ENCODE data around the gene PADI1. TPM values are rescaled to one million over a fixed set of nuclear protein-coding genes. Genes with fewer than 3 reads are reported as not detected.

The PADI1 gene
- total and polyA plus RNA-seq, 8 donors = 0.37 to 98.2 TPM; not detected in 6

DNA sequence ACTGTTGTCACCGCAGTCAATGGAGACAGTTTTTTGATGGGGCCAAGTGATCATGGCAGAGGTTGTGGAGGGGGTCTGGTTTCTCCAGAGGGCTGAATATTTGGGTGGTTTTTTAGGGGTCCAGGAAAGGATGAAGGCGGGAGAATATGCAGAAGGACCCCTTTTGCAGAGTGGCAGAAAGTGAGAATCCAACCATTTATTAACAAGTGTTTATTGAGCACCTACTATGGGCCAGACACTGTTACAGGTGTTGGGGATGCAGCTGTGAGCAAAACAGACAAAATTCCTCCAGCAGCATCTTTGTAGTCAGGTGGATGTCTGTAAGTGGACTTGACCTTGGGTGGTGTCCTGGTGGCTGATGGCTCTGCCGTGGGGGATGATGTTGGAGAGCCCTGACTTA, 15.4 kb downstream of the PADI1 start:
- no peak for DNase-seq
- intact Hi-C loops (cut with DNase I; ENCODE audit: low total_unique reads) = no loop called here
- Histone ChIP-seq H3K9me3 (no peaks in the 10 kb centered on the region), H3K4me1 (no peaks in the 10 kb centered on the region), H3K4me3 (no peak overlapping the region), H3K27me3 (peaks cover 0 to 74% (median 11%) of the 10 kb centered on the region in 3 donors), H3K27ac (no peak overlapping the region), H3K36me3 (no peaks in the 10 kb centered on the region)
- 86 to 92% (median 88%) methylated on average over 3 of the region's 3 CpGs for WGBS, 5 donors
- TF ChIP-seq POLR2A (IDR thresholded peaks at IDR 0.05) = no peak
- TF ChIP-seq, protein P1, sequence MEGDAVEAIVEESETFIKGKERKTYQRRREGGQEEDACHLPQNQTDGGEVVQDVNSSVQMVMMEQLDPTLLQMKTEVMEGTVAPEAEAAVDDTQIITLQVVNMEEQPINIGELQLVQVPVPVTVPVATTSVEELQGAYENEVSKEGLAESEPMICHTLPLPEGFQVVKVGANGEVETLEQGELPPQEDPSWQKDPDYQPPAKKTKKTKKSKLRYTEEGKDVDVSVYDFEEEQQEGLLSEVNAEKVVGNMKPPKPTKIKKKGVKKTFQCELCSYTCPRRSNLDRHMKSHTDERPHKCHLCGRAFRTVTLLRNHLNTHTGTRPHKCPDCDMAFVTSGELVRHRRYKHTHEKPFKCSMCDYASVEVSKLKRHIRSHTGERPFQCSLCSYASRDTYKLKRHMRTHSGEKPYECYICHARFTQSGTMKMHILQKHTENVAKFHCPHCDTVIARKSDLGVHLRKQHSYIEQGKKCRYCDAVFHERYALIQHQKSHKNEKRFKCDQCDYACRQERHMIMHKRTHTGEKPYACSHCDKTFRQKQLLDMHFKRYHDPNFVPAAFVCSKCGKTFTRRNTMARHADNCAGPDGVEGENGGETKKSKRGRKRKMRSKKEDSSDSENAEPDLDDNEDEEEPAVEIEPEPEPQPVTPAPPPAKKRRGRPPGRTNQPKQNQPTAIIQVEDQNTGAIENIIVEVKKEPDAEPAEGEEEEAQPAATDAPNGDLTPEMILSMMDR (IDR thresholded peaks at IDR 0.05) = no peak
- TF ChIP-seq POLR2AphosphoS5 (IDR thresholded peaks at IDR 0.05) = no peak
- TF ChIP-seq EP300 (IDR thresholded peaks at IDR 0.05) = no peak

DNA sequence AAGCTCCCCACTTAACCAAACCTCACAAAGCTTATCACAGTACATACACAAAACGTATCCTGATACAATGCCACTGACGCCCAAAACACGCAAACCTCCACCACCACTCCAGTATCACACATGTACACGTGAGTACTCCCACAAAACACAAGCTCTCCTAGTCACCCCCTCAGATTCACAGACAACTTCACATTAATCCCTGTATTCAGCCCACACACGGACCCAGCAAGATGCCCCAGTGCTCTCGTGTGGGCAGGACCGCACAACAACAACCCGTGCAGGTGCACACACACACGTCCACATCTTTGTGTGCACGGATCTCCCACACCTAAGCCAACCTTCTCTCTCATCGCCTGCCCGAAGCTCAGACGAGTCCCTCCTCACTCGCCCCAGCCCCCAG, 17.6 kb downstream of the PADI1 start:
- no peak for DNase-seq
- 70 to 81% (median 76%) methylated on average over 14 of the region's 14 CpGs for WGBS, 5 donors
- TF ChIP-seq EP300 (IDR thresholded peaks at IDR 0.05) = no peak
- TF ChIP-seq, protein P1 (IDR thresholded peaks at IDR 0.05) = no peak
- TF ChIP-seq POLR2A (IDR thresholded peaks at IDR 0.05) = no peak
- TF ChIP-seq POLR2AphosphoS5 (IDR thresholded peaks at IDR 0.05) = no peak
- Histone ChIP-seq H3K4me3 (no peak overlapping the region), H3K27me3 (peaks cover 0 to 52% (median 6%) of the 10 kb centered on the region in 3 donors), H3K9me3 (no peaks in the 10 kb centered on the region), H3K4me1 (no peaks in the 10 kb centered on the region), H3K27ac (no peak overlapping the region), H3K36me3 (no peaks in the 10 kb centered on the region)
- intact Hi-C loops (cut with DNase I; ENCODE audit: low total_unique reads) = no loop called here

DNA sequence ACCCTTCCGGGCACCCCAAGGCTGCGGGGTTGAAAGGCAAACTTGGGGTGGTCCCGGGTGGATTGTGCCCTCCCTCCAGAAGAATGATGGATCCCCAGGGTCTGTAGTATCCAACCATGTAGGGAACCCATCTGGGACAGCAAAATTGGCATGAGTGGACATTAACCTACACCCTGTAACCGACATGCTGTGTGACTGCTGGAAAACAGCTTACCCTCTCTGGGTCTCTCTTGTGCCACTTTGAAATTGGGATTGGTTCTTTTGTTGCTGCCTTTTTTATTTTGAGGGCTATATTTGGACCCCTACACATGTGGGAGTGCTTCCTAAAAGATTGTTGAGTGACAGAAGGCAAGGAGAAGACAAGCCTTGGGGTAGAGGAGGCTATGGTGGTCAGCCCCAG, 19.5 kb downstream of the PADI1 start:
- WGBS, 5 donors = 77 to 94% (median 89%) methylated on average over 3 to 4 of the region's 4 CpGs
- Histone ChIP-seq H3K4me1 (peaks cover 0 to 4% (median 0%) of the 10 kb centered on the region in 4 donors), H3K27me3 (peaks cover 0 to 37% (median 0%) of the 10 kb centered on the region in 3 donors), H3K4me3 (no peak overlapping the region), H3K9me3 (no peaks in the 10 kb centered on the region), H3K27ac (no peak overlapping the region), H3K36me3 (no peaks in the 10 kb centered on the region)
- TF ChIP-seq EP300 (IDR thresholded peaks at IDR 0.05) (no peak), POLR2A (IDR thresholded peaks at IDR 0.05) (no peak), POLR2AphosphoS5 (IDR thresholded peaks at IDR 0.05) (no peak)
- TF ChIP-seq, protein P1 (IDR thresholded peaks at IDR 0.05) = no peak
- intact Hi-C loops (cut with DNase I; ENCODE audit: low total_unique reads) = no loop called here
- DNase-seq = no peak

DNA sequence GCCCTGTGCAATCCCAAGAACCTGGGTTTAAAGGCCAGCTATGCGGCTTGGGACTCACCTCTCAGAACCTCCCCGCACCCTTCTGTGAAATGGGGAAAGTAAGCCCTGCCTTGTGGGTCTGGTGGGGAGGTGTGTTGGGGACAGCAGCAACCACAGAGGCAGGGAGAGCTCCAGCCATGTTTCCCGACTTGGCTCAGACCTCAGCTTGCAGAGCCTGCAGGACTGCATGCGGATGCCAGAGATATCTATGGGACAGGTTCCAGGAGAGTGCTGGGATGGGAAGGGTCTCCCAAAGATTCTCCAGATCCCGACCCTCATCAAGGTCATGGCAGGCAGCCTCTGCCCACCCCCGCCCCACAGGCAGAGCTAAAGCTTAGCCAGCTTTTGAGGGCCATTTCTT, 20.2 kb downstream of the PADI1 start:
- no peak for TF ChIP-seq POLR2A (IDR thresholded peaks at IDR 0.05)
- TF ChIP-seq, protein P1 (IDR thresholded peaks at IDR 0.05) = no peak
- no peak for TF ChIP-seq POLR2AphosphoS5 (IDR thresholded peaks at IDR 0.05)
- no peak for TF ChIP-seq EP300 (IDR thresholded peaks at IDR 0.05)
- Histone ChIP-seq H3K9me3 (no peaks in the 10 kb centered on the region), H3K27ac (no peak overlapping the region), H3K4me3 (no peak overlapping the region), H3K27me3 (peaks cover 0 to 30% (median 0%) of the 10 kb centered on the region in 3 donors), H3K4me1 (peaks cover 0 to 4% (median 0%) of the 10 kb centered on the region in 4 donors), H3K36me3 (no peaks in the 10 kb centered on the region)
- intact Hi-C loops (cut with DNase I; ENCODE audit: low total_unique reads) = no loop called here
- WGBS, 5 donors = 64 to 79% (median 73%) methylated on average over 4 to 6 of the region's 6 CpGs
- DNase-seq = no peak
